GM12878 (cell line): ENCODE measurements around the gene HSD17B10. TPM values are rescaled to one million over a fixed set of nuclear protein-coding genes. Genes with fewer than 3 reads are reported as not detected.

ENCODE experiments used
- ATAC-seq: fragments of 200-7000 bp; cut with Tn5 transposase; 3 replicates; pipeline ENCODE4 v1.9.1; 2020; ENCODE audit warnings: mild to moderate bottlenecking, moderate library complexity
- Bru-seq: library from RNA; stranded (reverse); fragments of 400-500 nt; gene quantifications from one replicate; lab custom pipeline; 2021; lab: Mats Ljungman, UMichigan
- BruChase-seq, 2 experiments: library from RNA; stranded (reverse); fragments of 400-500 nt; gene quantifications; one replicate each; lab custom pipeline; 2021; lab: Mats Ljungman, UMichigan
- BruUV-seq: library from RNA; stranded (reverse); fragments of 400-500 nt; replicated peaks from 2 replicates; lab custom pipeline; 2021; lab: Mats Ljungman, UMichigan
- CTCF ChIA-PET: fragments of 300-600 bp; sonication (Branson Sonifier 250); formaldehyde crosslinking; extraction: SDS; loops from one replicate; lab custom pipeline; 2021; ENCODE audit warnings: inconsistent platforms; lab: Yijun Ruan, JAX
- POLR2A ChIA-PET: fragments of 350-600 bp; formaldehyde crosslinking; extraction: SDS; loops from one replicate; lab custom pipeline; 2021; ENCODE audit warnings: inconsistent platforms; lab: Charles Lee
- RAD21 ChIA-PET: fragments of 300-600 bp; sonication (Branson Sonifier 250); formaldehyde crosslinking; loops from one replicate; lab custom pipeline; 2023; ENCODE audit warnings: antibody characterized with exemption; ENCODE audit not compliant: unreplicated experiment; lab: Charles Lee
- SMC1A ChIA-PET: fragments of 300-600 bp; sonication (Branson Sonifier 250); formaldehyde crosslinking; loops from one replicate; lab custom pipeline; 2023; ENCODE audit not compliant: unreplicated experiment, uncharacterized antibody; lab: Charles Lee
- DNase-seq: peaks from one replicate; pipeline ENCODE4 v3.0.0-alpha.2; 2011; ENCODE audit warnings: low read depth, low spot score
- FAIRE-seq: peaks from 3 replicates; lab custom pipeline; 2011; peaks lifted over from hg19 to GRCh38; lab: Jason Lieb, UNC
- H2AFZ ChIP-seq: 2 replicates; pipeline ENCODE4 v1.6.0; 2011; ENCODE audit warnings: low read depth, low read length, control low read depth; ENCODE audit not compliant: control insufficient read depth
- H3K27ac ChIP-seq: 2 replicates; pipeline ENCODE4 v1.5.1; 2011; ENCODE audit warnings: control low read depth; ENCODE audit not compliant: control insufficient read depth, insufficient read depth
- H3K27me3 ChIP-seq, 2 experiments: replicated peaks in 1 of 2; 2 replicates each; pipeline versions ENCODE4 v1.6.0 to v1.6.1; 2011; ENCODE audit warnings: low read length in 1 of 2; ENCODE audit not compliant: control insufficient read depth in 2 of 2, insufficient read depth in 2 of 2
- H3K36me3 ChIP-seq, 2 experiments: 2 replicates each; pipeline ENCODE4 v1.5.1; 2011; ENCODE audit warnings: low read length in 1 of 2; ENCODE audit not compliant: control insufficient read depth in 2 of 2, insufficient read depth in 2 of 2
- H3K4me1 ChIP-seq: 2 replicates; pipeline ENCODE4 v1.6.1; 2011; ENCODE audit warnings: mild to moderate bottlenecking, low read length, moderate library complexity, mixed read lengths; ENCODE audit not compliant: control insufficient read depth, insufficient read depth
- H3K4me2 ChIP-seq: 2 replicates; pipeline ENCODE4 v1.6.0; 2011; ENCODE audit warnings: control low read depth; ENCODE audit not compliant: control insufficient read depth, insufficient read depth
- H3K4me3 ChIP-seq: fragments of 200-600 bp; sonication (generic); 2 replicates; pipeline ENCODE4 v1.5.1; 2016
- H3K79me2 ChIP-seq: 2 replicates; pipeline ENCODE4 v1.6.0; 2011; ENCODE audit warnings: low read length; ENCODE audit not compliant: control insufficient read depth, insufficient read depth
- H3K9ac ChIP-seq: 2 replicates; pipeline ENCODE4 v1.8.0; 2011; ENCODE audit warnings: low read length, control low read depth, mixed read lengths; ENCODE audit not compliant: control insufficient read depth, insufficient read depth
- H3K9me3 ChIP-seq: replicated peaks from 3 replicates; pipeline ENCODE4 v1.5.1; 2011; ENCODE audit warnings: mild to moderate bottlenecking, low read length; ENCODE audit not compliant: control insufficient read depth, insufficient read depth
- H4K20me1 ChIP-seq: 2 replicates; pipeline ENCODE4 v1.6.0; 2011; ENCODE audit not compliant: control insufficient read depth, insufficient read depth
- ASH2L ChIP-seq: fragments of 300-600, 200-600 bp; sonication (generic); IDR thresholded peaks from 2 replicates; pipeline ENCODE4 v1.6.1; 2017; ENCODE audit warnings: low read depth, mild to moderate bottlenecking, borderline replicate concordance
- ATF2 ChIP-seq: IDR thresholded peaks from 2 replicates; pipeline ENCODE4 v1.6.1; 2012; ENCODE audit warnings: low read length, inconsistent platforms
- CHD4 ChIP-seq: fragments of 200-600 bp; sonication (generic); IDR thresholded peaks from 2 replicates; pipeline ENCODE4 v1.6.1; 2016; ENCODE audit warnings: mild to moderate bottlenecking
- GABPA ChIP-seq: IDR thresholded peaks from 2 replicates; pipeline ENCODE4 v1.6.1; 2014; ENCODE audit warnings: antibody characterized with exemption, low read depth, mild to moderate bottlenecking, inconsistent platforms
- GATAD2B ChIP-seq: fragments of 450-650 bp; conservative IDR thresholded peaks from 2 replicates; pipeline ENCODE4 v1.6.1; 2017; ENCODE audit warnings: low read depth, mild to moderate bottlenecking, moderate library complexity
- HDAC6 ChIP-seq: fragments of 200-600 bp; sonication (generic); IDR thresholded peaks from one replicate; pipeline ENCODE4 v1.8.0; 2017; ENCODE audit warnings: antibody characterized with exemption; ENCODE audit not compliant: unreplicated experiment
- HDGF ChIP-seq: fragments of 450-650 bp; IDR thresholded peaks from 2 replicates; pipeline ENCODE4 v1.6.1; 2016; ENCODE audit warnings: antibody characterized with exemption
- KLF5 ChIP-seq: fragments of 450-650 bp; IDR thresholded peaks from 2 replicates; pipeline ENCODE4 v1.6.1; 2014; ENCODE audit warnings: mild to moderate bottlenecking; ENCODE audit not compliant: partially characterized antibody
- PAX8 ChIP-seq: fragments of 450-650 bp; IDR thresholded peaks from 2 replicates; pipeline ENCODE4 v1.6.1; 2017; ENCODE audit warnings: mild to moderate bottlenecking, moderate library complexity
- POLR2A ChIP-seq: IDR thresholded peaks from 2 replicates; pipeline ENCODE4 v1.6.1; 2011; ENCODE audit warnings: low read depth, mild to moderate bottlenecking, low read length
- POU2F2 ChIP-seq: IDR thresholded peaks from 3 replicates; pipeline ENCODE4 v1.6.1; 2011; ENCODE audit warnings: low read depth, mild to moderate bottlenecking, low read length, borderline replicate concordance
- SKIL ChIP-seq: fragments of 450-650 bp; IDR thresholded peaks from 2 replicates; pipeline ENCODE4 v1.6.1; 2017; ENCODE audit warnings: mild to moderate bottlenecking, low read depth, inconsistent platforms; ENCODE audit not compliant: poor library complexity, severe bottlenecking
- SMAD5 ChIP-seq: IDR thresholded peaks from 2 replicates; pipeline ENCODE4 v1.6.1; 2016; ENCODE audit warnings: antibody characterized with exemption, low read depth
- SP1 ChIP-seq: IDR thresholded peaks from one replicate; pipeline ENCODE4 v1.6.1; 2011; ENCODE audit warnings: low read depth, low read length
- WGBS: methylation state at CpG from one replicate; pipeline ENCODE4 v1.1.6; 2016; ENCODE audit warnings: low lambda C conversion rate; ENCODE audit not compliant: insufficient replicate concordance, insufficient coverage; ENCODE audit errors: missing lambda C conversion rate; 5-methylcytosine and 5-hydroxymethylcytosine counted together
- in situ Hi-C: fragments of 300-500 bp; cut with MboI; formaldehyde crosslinking; loops from 9 replicates; pipeline ENCODE4 v1.14.3; 2018; ENCODE audit warnings: mixed read lengths
- intact Hi-C: fragments of 100-400 bp; cut with micrococcal nuclease; formaldehyde crosslinking; loops from one replicate; pipeline ENCODE4 v1.14.2; 2022; ENCODE audit not compliant: unreplicated experiment
- long read RNA-seq, 2 experiments: library from polyadenylated mRNA; unstranded; transcript quantifications; one replicate each; pipeline ENCODE4 v2.0.0, GENCODE V29; 2019 to 2020
- polyA minus RNA-seq, 3 experiments: library from RNA; depleted of rRNA, polyadenylated mRNA; stranded (reverse); fragments of >200 nt; gene quantifications; 2 replicates each; pipeline ENCODE4 v1.2.3, GENCODE V29; 2011
- polyA plus RNA-seq, 11 experiments: library from polyadenylated mRNA; depleted of rRNA in 4 of 11; unstranded in 6 of 11; stranded (reverse) in 5 of 11; fragments of >200 nt; fragmentation: Nextera tagmentation in 4 of 11; fragmentation: Illumina TruSeq in 1 of 11; extraction: Ambion mirVana in 4 of 11; extraction: Trizol in 1 of 11; gene quantifications; 1 replicate in 1 of 11; 2 replicates in 10 of 11; pipeline versions ENCODE4 v1.2.1 to v1.2.3, GENCODE V29; 2011 to 2016; ENCODE audit warnings: inconsistent platforms in 2 of 11, missing spikeins in 2 of 11, low read depth in 1 of 11
- total RNA-seq, 4 experiments: library from RNA; depleted of rRNA in 3 of 4; stranded (reverse); fragments of >200 nt in 3 of 4; fragmentation: Illumina TruSeq in 1 of 4; extraction: Trizol in 1 of 4; gene quantifications; 2 replicates each; pipeline versions ENCODE4 v1.2.1 to v1.2.3, GENCODE V29; 2013 to 2021

The HSD17B10 gene
- total RNA-seq (2013; cell fraction: nucleolus; rRNA removed): 7.5 and 8.4 TPM in 2 replicates
- total RNA-seq (2014; rRNA removed): 192 and 195 TPM in 2 replicates
- 133 and 144 TPM in 2 replicates for total RNA-seq (2014; rRNA removed; fragmentation: Illumina TruSeq; extraction: Trizol)
- total RNA-seq (2021): 165 and 179 TPM in 2 replicates
- polyA plus RNA-seq (2011; ENCODE audit: low read depth): 81.8 TPM
- 136 and 243 TPM in 2 replicates for polyA plus RNA-seq (2011; rRNA removed)
- polyA plus RNA-seq (2011; cell fraction: cytosol; rRNA removed): 366 and 386 TPM in 2 replicates
- polyA plus RNA-seq (2011; cell fraction: nucleus; rRNA removed): 151 and 174 TPM in 2 replicates
- polyA plus RNA-seq (2012): 87.0 and 106 TPM in 2 replicates
- polyA plus RNA-seq (2014; fragmentation: Illumina TruSeq; extraction: Trizol): 134 and 174 TPM in 2 replicates
- polyA plus RNA-seq (2014; fragmentation: Nextera tagmentation; extraction: Ambion mirVana): 100 to 1,000 TPM in 1 of 2 experiments, 10 to 100 TPM in 1; 43.7 to 114 TPM
- 200 and 205 TPM in 2 replicates for polyA plus RNA-seq (2014; rRNA removed)
- polyA plus RNA-seq (2016; fragmentation: Nextera tagmentation; extraction: Ambion mirVana): 100 to 1,000 TPM; 281 to 313 TPM
- 203 and 257 TPM in 2 replicates for polyA minus RNA-seq (2011; rRNA and poly(A)+ RNA removed)
- polyA minus RNA-seq (2011; cell fraction: cytosol; rRNA and poly(A)+ RNA removed): 44.2 and 60.0 TPM in 2 replicates
- polyA minus RNA-seq (2011; cell fraction: nucleus; rRNA and poly(A)+ RNA removed): 14.9 and 26.0 TPM in 2 replicates
- Bru-seq, nascent RNA: percentile 84 among the genes with signal in this experiment
- percentile 91 among the genes with signal in this experiment for BruChase-seq, experiment 1, labeled RNA remaining after a 6-hour chase
- BruChase-seq, experiment 2, labeled RNA remaining after a 2-hour chase: percentile 84 among the genes with signal in this experiment
- long read RNA-seq, experiment 1, transcript HSD17B10-203 (6 exons, 916 nt): minor isoform, 5 of 192 reads
- long read RNA-seq, experiment 1, transcript HSD17B10-201 (6 exons, 960 nt): major isoform, 172 of 192 reads
- long read RNA-seq, experiment 1, partial matches to known transcripts: 5 of 192 reads
- long read RNA-seq, experiment 1, other reads (novel, unspliced or antisense): 10 of 192 reads
- long read RNA-seq, experiment 2, transcript HSD17B10-201 (6 exons, 960 nt): major isoform, 366 of 399 reads
- long read RNA-seq, experiment 2, transcript HSD17B10-203 (6 exons, 916 nt): minor isoform, 16 of 399 reads
- long read RNA-seq, experiment 2, partial matches to known transcripts: 13 of 399 reads
- long read RNA-seq, experiment 2, other reads (novel, unspliced or antisense): 2 of 399 reads

DNA sequence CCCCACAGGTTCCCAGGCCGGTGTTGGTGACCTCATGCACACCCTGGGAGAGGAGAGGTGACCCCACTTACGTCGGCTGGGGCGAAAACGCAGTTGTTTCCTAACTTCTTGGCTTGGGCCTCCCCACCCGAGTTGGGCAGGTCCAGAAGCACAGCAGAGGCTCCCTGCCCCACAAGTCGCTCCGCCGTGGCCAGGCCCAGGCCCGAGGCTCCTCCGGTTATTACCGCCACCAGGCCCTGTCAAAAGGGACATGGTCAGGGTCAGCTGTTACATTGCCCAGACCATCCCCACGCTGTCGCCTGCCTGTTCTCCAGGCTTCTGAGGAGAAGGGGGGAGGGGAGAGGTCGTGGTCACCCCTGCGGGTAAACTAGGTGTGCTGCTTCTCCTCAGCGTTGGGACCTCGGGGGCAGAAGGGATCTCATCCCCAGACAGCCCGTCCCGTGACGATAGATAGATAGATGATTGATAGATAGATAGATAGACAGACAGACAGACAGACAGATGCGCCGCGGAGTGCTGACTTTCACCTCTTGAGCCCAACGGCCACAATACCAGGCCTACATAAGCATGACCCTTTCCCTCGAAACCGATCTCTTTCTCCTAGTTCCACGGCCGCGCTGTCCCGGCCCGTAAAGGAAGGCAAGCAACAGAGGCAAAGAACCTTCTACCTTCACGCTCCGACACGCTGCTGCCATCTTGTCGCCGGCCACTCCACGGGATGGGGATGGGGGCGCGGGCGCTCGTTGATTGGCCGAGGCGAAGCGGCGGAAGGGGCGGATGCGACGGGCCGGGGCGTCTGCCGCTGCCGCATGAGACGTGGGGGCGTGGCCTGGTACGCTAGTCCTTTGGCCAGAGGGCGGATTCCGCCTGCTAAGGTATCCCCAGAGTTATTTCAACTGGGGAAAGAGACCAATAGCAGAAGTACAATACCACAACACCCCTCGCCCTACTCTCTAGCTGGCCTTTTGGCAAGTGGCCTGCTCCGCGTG is at the start of gene HSD17B10:
TSS of gene HSD17B10 (minus strand) at position 720 of the 989 bp plus-strand sequence. CDS start at position 695, 25 bp downstream.
- Histone ChIP-seq H3K4me2 (peak within 1 kb of the TSS; percentile 88), H3K27ac (peak within 1 kb of the TSS; percentile 61), H3K27me3 (no peaks in the 10 kb centered on the region), H2AFZ (peak within 1 kb of the TSS; percentile 91), H3K79me2 (peaks cover 9% of the 10 kb centered on the region), H3K4me3 (peak within 1 kb of the TSS; percentile 81), H4K20me1 (no peaks in the 10 kb centered on the region), H3K9me3 (no peaks in the 10 kb centered on the region), H3K4me1 (peaks cover 2% of the 10 kb centered on the region; the same call in 1 of the 2 replicates), H3K36me3 (no peaks in the 10 kb centered on the region; a peak in 1 of 4 replicates), H3K9ac (peak within 1 kb of the TSS; percentile 87)
- ATAC-seq (peak; percentile 99), FAIRE-seq (peak; percentile 69), DNase-seq (peak; percentile 56)
- 32% methylated on average over 61 of the region's 61 CpGs for WGBS
- RAD21 ChIA-PET: interaction anchor here (0.8 kb wide), 1 partner anchor 12 kb away, joined by 5 read pairs; the partner anchor contains the start of genes RIBC1 and SMC1A
- SMC1A ChIA-PET: interaction anchor here (0.6 to 3.6 kb wide), 4 partner anchors 11 to 150 kb away, joined by 3 to 22 read pairs (median 6); partner anchors contain the start of gene RIBC1
- CTCF ChIA-PET: interaction anchor here (0.6 to 6.6 kb wide), 7 partner anchors 11 to 118 kb away, joined by 3 to 122 read pairs (median 6); partner anchors contain the start of genes RIBC1 and SMC1A
- intact Hi-C loops (loop anchor here (1.0 kb wide), 1 partner anchor 12 kb away; the partner anchor contains the start of genes RIBC1 and SMC1A), in situ Hi-C loops (loop anchor here (5.0 kb wide), 1 partner anchor 122 kb away; no protein-coding TSS in a partner anchor)
- TSS peak; percentile 85 for BruUV-seq
- POLR2A ChIA-PET: interaction anchor here (1.4 to 1.7 kb wide), 2 partner anchors 11 kb away, joined by 7 to 10 read pairs; partner anchors contain the start of genes RIBC1 and SMC1A
- TF ChIP-seq POLR2A (peak; percentile 86), POU2F2 (peak; percentile 57; the same call in 1 of the 3 replicates), SMAD5 (peak; percentile 76; the same call in 1 of the 2 replicates), HDGF (peak; percentile 74), PAX8 (no peak), ASH2L (no peak), CHD4 (no peak), HDAC6 (no peak), GATAD2B (0 out of 2 replicates have a peak, but pooled peaks have one; percentile 37), SKIL (no peak), GABPA (0 out of 2 replicates have a peak, but pooled peaks have one; percentile 29), SP1 (peak; percentile 46), ATF2 (no peak), KLF5 (no peak)
